GM21723 (cell line): ENCODE results near the gene OPN1SW.

Experiments used
- ATAC-seq: cut with Tn5 transposase; IDR thresholded peaks from one replicate; pipeline ENCODE4 v1.9.1; 2021; ENCODE audit warnings: mild to moderate bottlenecking, moderate library complexity; ENCODE audit not compliant: unreplicated experiment

The OPN1SW gene

GRCh38 chr7:128775744-128776474 is at the start of gene OPN1SW:
Gene OPN1SW (minus strand): TSS chr7:128775794. CDS start chr7:128775781, 13 bp downstream.
- no peak for ATAC-seq

GRCh38 chr7:128821724-128822123 is 46.1 kb upstream of the OPN1SW start:
- ATAC-seq, result no peak

GRCh38 chr7:128818694-128819093 is 43.1 kb upstream of the OPN1SW start:
- ATAC-seq, result no peak

- ATAC-seq, result no peak
Measured at GRCh38 chr7:128815289-128815942, 39.8 kb upstream of the OPN1SW start.

- no peak for ATAC-seq
Measured at GRCh38 chr7:128814499-128814898, 38.9 kb upstream of the OPN1SW start.

- no peak for ATAC-seq
Measured at GRCh38 chr7:128812514-128813168, 37.0 kb upstream of the OPN1SW start.

- no peak for ATAC-seq
Measured at GRCh38 chr7:128811631-128812430, 36.2 kb upstream of the OPN1SW start.

GRCh38 chr7:128810997-128811396 is 35.4 kb upstream of the OPN1SW start:
- ATAC-seq, result no peak

- ATAC-seq, result no peak
Measured at GRCh38 chr7:128810473-128810872, 34.9 kb upstream of the OPN1SW start.

GRCh38 chr7:128809363-128809762 is 33.8 kb upstream of the OPN1SW start:
- no peak for ATAC-seq

GRCh38 chr7:128807191-128807590 is 31.6 kb upstream of the OPN1SW start:
- ATAC-seq, result no peak

- ATAC-seq, result no peak
Measured at GRCh38 chr7:128805225-128805624, 29.6 kb upstream of the OPN1SW start.

- ATAC-seq, result no peak
Measured at GRCh38 chr7:128804484-128804883, 28.9 kb upstream of the OPN1SW start.

- ATAC-seq, result no peak
Measured at GRCh38 chr7:128801667-128802418, 26.2 kb upstream of the OPN1SW start.

GRCh38 chr7:128801003-128801402 is 25.4 kb upstream of the OPN1SW start:
- ATAC-seq, result no peak

- ATAC-seq, result no peak
Measured at GRCh38 chr7:128800567-128800966, 25.0 kb upstream of the OPN1SW start.

- no peak for ATAC-seq
Measured at GRCh38 chr7:128799451-128799850, 23.9 kb upstream of the OPN1SW start.

GRCh38 chr7:128796327-128796726 is 20.7 kb upstream of the OPN1SW start:
- no peak for ATAC-seq

GRCh38 chr7:128795129-128795528 is 19.5 kb upstream of the OPN1SW start:
- ATAC-seq, result no peak

- ATAC-seq, result no peak
Measured at GRCh38 chr7:128794436-128794835, 18.8 kb upstream of the OPN1SW start.
